ENCODE results near the gene FGF1.

Gene FGF1

GRCh38 chr5:142668336-142668735, 17.6 kb downstream of the FGF1 start:
- H3K4me3 ChIP-seq (ENCODE audit: low read length), result no peak overlapping the region
- TF ChIP-seq ZNF274 (IDR thresholded peaks at IDR 0.05; ENCODE audit: low read depth, low read length), result no peak

GRCh38 chr5:142667831-142668230, 18.1 kb downstream of the FGF1 start:
- no peak overlapping the region for H3K4me3 ChIP-seq (ENCODE audit: low read length)
- no peak for TF ChIP-seq ZNF274 (IDR thresholded peaks at IDR 0.05; ENCODE audit: low read depth, low read length)

- TF ChIP-seq ZNF274 (IDR thresholded peaks at IDR 0.05; ENCODE audit: low read depth, low read length), result no peak
- H3K4me3 ChIP-seq (ENCODE audit: low read length), result no peak overlapping the region
Observed at GRCh38 chr5:142664636-142665035, 21.3 kb downstream of the FGF1 start.

- H3K4me3 ChIP-seq (ENCODE audit: low read length), result no peak overlapping the region
- no peak for TF ChIP-seq ZNF274 (IDR thresholded peaks at IDR 0.05; ENCODE audit: low read depth, low read length)
Observed at GRCh38 chr5:142664067-142664466, 21.8 kb downstream of the FGF1 start.

- no peak overlapping the region for H3K4me3 ChIP-seq (ENCODE audit: low read length)
- no peak for TF ChIP-seq ZNF274 (IDR thresholded peaks at IDR 0.05; ENCODE audit: low read depth, low read length)
Observed at GRCh38 chr5:142663246-142663645, 22.6 kb downstream of the FGF1 start.

- TF ChIP-seq ZNF274 (IDR thresholded peaks at IDR 0.05; ENCODE audit: low read depth, low read length), result no peak
- H3K4me3 ChIP-seq (ENCODE audit: low read length), result no peak overlapping the region
Observed at GRCh38 chr5:142661957-142662356, 23.9 kb downstream of the FGF1 start.

- H3K4me3 ChIP-seq (ENCODE audit: low read length), result no peak overlapping the region
- no peak for TF ChIP-seq ZNF274 (IDR thresholded peaks at IDR 0.05; ENCODE audit: low read depth, low read length)
Observed at GRCh38 chr5:142661143-142661542, 24.7 kb downstream of the FGF1 start.

GRCh38 chr5:142660731-142661130, 25.2 kb downstream of the FGF1 start:
- no peak overlapping the region for H3K4me3 ChIP-seq (ENCODE audit: low read length)
- TF ChIP-seq ZNF274 (IDR thresholded peaks at IDR 0.05; ENCODE audit: low read depth, low read length), result no peak

GRCh38 chr5:142660196-142660595, 25.7 kb downstream of the FGF1 start:
- TF ChIP-seq ZNF274 (IDR thresholded peaks at IDR 0.05; ENCODE audit: low read depth, low read length), result no peak
- no peak overlapping the region for H3K4me3 ChIP-seq (ENCODE audit: low read length)

- no peak overlapping the region for H3K4me3 ChIP-seq (ENCODE audit: low read length)
- no peak for TF ChIP-seq ZNF274 (IDR thresholded peaks at IDR 0.05; ENCODE audit: low read depth, low read length)
Observed at GRCh38 chr5:142659405-142659804, 26.5 kb downstream of the FGF1 start.

GRCh38 chr5:142658278-142658677, 27.6 kb downstream of the FGF1 start:
- TF ChIP-seq ZNF274 (IDR thresholded peaks at IDR 0.05; ENCODE audit: low read depth, low read length), result no peak

GRCh38 chr5:142657446-142657845, 28.4 kb downstream of the FGF1 start:
- no peak for TF ChIP-seq ZNF274 (IDR thresholded peaks at IDR 0.05; ENCODE audit: low read depth, low read length)

More at GRCh38 chr5:142658278-142658677, 27.6 kb downstream of the FGF1 start:
- no peak overlapping the region for H3K4me3 ChIP-seq (ENCODE audit: low read length)

GRCh38 chr5:142655339-142656267, 30.3 kb downstream of the FGF1 start:
- no peak for TF ChIP-seq ZNF274 (IDR thresholded peaks at IDR 0.05; ENCODE audit: low read depth, low read length)
- no peak overlapping the region for H3K4me3 ChIP-seq (ENCODE audit: low read length)

More at GRCh38 chr5:142657446-142657845, 28.4 kb downstream of the FGF1 start:
- H3K4me3 ChIP-seq (ENCODE audit: low read length), result no peak overlapping the region

- TF ChIP-seq ZNF274 (IDR thresholded peaks at IDR 0.05; ENCODE audit: low read depth, low read length), result no peak
- no peak overlapping the region for H3K4me3 ChIP-seq (ENCODE audit: low read length)
Observed at GRCh38 chr5:142654578-142655058, 31.3 kb downstream of the FGF1 start.

GRCh38 chr5:142653321-142653720, 32.6 kb downstream of the FGF1 start:
- no peak overlapping the region for H3K4me3 ChIP-seq (ENCODE audit: low read length)
- TF ChIP-seq ZNF274 (IDR thresholded peaks at IDR 0.05; ENCODE audit: low read depth, low read length), result no peak

Measured in GM08714 (cell line).